Nephron (organoid): Measurements from ENCODE around the gene TNIP2.
"Not testable (repeated sequence)": the region's sequence is repeated elsewhere in the genome, so short reads cannot be mapped to it uniquely, and the experiment has no call there.

Source experiments
- H3K27ac Mint-ChIP-seq, 3 experiments: 2 replicates each; pipeline ENCODE4 v1.8.0; 2020; ENCODE audit warnings: mixed read lengths in 3 of 3, mild to moderate bottlenecking in 2 of 3, moderate library complexity in 1 of 3
- H3K27me3 Mint-ChIP-seq: 2 replicates; pipeline ENCODE4 v1.8.0; 2021; ENCODE audit warnings: low read depth, mild to moderate bottlenecking, moderate library complexity, mixed read lengths
- H3K36me3 Mint-ChIP-seq: 2 replicates; pipeline ENCODE4 v1.8.0; 2020; ENCODE audit warnings: low read depth, mixed read lengths
- H3K4me1 Mint-ChIP-seq: 2 replicates; pipeline ENCODE4 v1.8.0; 2020; ENCODE audit warnings: mixed read lengths
- H3K4me3 Mint-ChIP-seq, 3 experiments: 2 replicates each; pipeline ENCODE4 v1.8.0; 2020; ENCODE audit warnings: mild to moderate bottlenecking in 3 of 3, mixed read lengths in 3 of 3, moderate library complexity in 2 of 3
- H3K9me3 Mint-ChIP-seq: 2 replicates; pipeline ENCODE4 v1.8.0; 2020; ENCODE audit warnings: mixed read lengths
- CTCF ChIP-seq, 3 experiments: fragments of 200-600 bp; sonication (generic); IDR thresholded peaks; one replicate each; pipeline ENCODE4 v1.5.0; 2021; ENCODE audit warnings: antibody characterized with exemption in 3 of 3; ENCODE audit not compliant: unreplicated experiment in 3 of 3

Gene TNIP2

DNA sequence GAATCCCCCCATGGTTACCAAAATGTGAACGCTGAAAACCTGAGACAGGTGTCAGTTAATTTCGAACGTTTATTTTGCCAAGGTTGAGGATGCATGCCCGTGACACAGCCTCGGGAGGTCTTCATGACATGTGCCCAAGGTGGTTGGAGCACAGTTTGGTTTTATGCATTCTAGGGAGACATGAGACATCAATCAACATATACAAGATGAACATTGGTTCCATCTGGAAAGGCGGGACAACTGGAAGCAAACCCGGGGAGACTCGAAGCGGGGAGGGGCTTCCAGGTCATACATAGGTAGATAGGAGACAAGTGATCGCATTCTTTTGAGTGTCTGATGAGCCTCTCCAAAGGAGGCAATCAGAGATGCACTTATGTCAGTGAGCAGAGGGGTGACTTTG, 25.8 kb upstream of the TNIP2 start:
- H3K9me3 Mint-ChIP-seq, result peaks cover 11% of the 10 kb centered on the region
- no peak overlapping the region for H3K4me3 Mint-ChIP-seq
- H3K27ac Mint-ChIP-seq, result no peak overlapping the region
- no peak for TF ChIP-seq CTCF (IDR thresholded peaks at IDR 0.05; ENCODE audit: unreplicated experiment in 3 of 3)
- peaks cover 10% of the 10 kb centered on the region for H3K27me3 Mint-ChIP-seq
- no peaks in the 10 kb centered on the region for H3K4me1 Mint-ChIP-seq
- no peaks in the 10 kb centered on the region for H3K36me3 Mint-ChIP-seq

GRCh38 chr4:2780643-2781042, 24.5 kb upstream of the TNIP2 start:
- H3K36me3 Mint-ChIP-seq, H3K4me1 Mint-ChIP-seq, H3K27ac Mint-ChIP-seq, H3K4me3 Mint-ChIP-seq: not testable (repeated sequence)
- Mint-ChIP-seq H3K9me3 (peaks cover 11% of the 10 kb centered on the region), H3K27me3 (peaks cover 10% of the 10 kb centered on the region)

GRCh38 chr4:2771264-2771663, 15.1 kb upstream of the TNIP2 start:
- Mint-ChIP-seq H3K4me1 (no peaks in the 10 kb centered on the region), H3K4me3 (no peak overlapping the region), H3K27ac (no peak overlapping the region), H3K9me3 (peaks cover 11% of the 10 kb centered on the region), H3K36me3 (no peaks in the 10 kb centered on the region), H3K27me3 (peaks cover 5% of the 10 kb centered on the region)
- no peak for TF ChIP-seq CTCF (IDR thresholded peaks at IDR 0.05; ENCODE audit: unreplicated experiment in 3 of 3)

- no peak for TF ChIP-seq CTCF (IDR thresholded peaks at IDR 0.05; ENCODE audit: unreplicated experiment in 3 of 3)
- peaks cover 11% of the 10 kb centered on the region for H3K9me3 Mint-ChIP-seq
- no peak overlapping the region for H3K4me3 Mint-ChIP-seq
- no peak overlapping the region for H3K27ac Mint-ChIP-seq
- peaks cover 9% of the 10 kb centered on the region for H3K27me3 Mint-ChIP-seq
- no peaks in the 10 kb centered on the region for H3K36me3 Mint-ChIP-seq
- no peaks in the 10 kb centered on the region for H3K4me1 Mint-ChIP-seq
Observed at GRCh38 chr4:2768921-2769336, 12.8 kb upstream of the TNIP2 start.

GRCh38 chr4:2768124-2768523, 12.0 kb upstream of the TNIP2 start:
- peak overlapping the region in 1 of 3 experiments; percentile 9 for H3K27ac Mint-ChIP-seq
- no peak for TF ChIP-seq CTCF (IDR thresholded peaks at IDR 0.05; ENCODE audit: unreplicated experiment in 3 of 3)
- H3K36me3 Mint-ChIP-seq, result no peaks in the 10 kb centered on the region
- H3K4me1 Mint-ChIP-seq, result no peaks in the 10 kb centered on the region
- no peak overlapping the region for H3K4me3 Mint-ChIP-seq
- H3K9me3 Mint-ChIP-seq, result peaks cover 11% of the 10 kb centered on the region
- peaks cover 9% of the 10 kb centered on the region for H3K27me3 Mint-ChIP-seq

GRCh38 chr4:2767705-2768074, 11.6 kb upstream of the TNIP2 start:
- no peak overlapping the region for H3K4me3 Mint-ChIP-seq
- H3K4me1 Mint-ChIP-seq, result no peaks in the 10 kb centered on the region
- no peak for TF ChIP-seq CTCF (IDR thresholded peaks at IDR 0.05; ENCODE audit: unreplicated experiment in 3 of 3)
- H3K27ac Mint-ChIP-seq, result peak overlapping the region in 1 of 3 experiments; percentile 9
- no peaks in the 10 kb centered on the region for H3K36me3 Mint-ChIP-seq
- peaks cover 11% of the 10 kb centered on the region for H3K9me3 Mint-ChIP-seq
- peaks cover 9% of the 10 kb centered on the region for H3K27me3 Mint-ChIP-seq
